ENCODE data around the gene IFTAP. TPM values are rescaled to one million over a fixed set of nuclear protein-coding genes. Genes with fewer than 3 reads are reported as not detected.

Gene IFTAP
- total and polyA plus RNA-seq, 11 donors, result 30.9 to 89.0 (median 42.5) TPM

DNA sequence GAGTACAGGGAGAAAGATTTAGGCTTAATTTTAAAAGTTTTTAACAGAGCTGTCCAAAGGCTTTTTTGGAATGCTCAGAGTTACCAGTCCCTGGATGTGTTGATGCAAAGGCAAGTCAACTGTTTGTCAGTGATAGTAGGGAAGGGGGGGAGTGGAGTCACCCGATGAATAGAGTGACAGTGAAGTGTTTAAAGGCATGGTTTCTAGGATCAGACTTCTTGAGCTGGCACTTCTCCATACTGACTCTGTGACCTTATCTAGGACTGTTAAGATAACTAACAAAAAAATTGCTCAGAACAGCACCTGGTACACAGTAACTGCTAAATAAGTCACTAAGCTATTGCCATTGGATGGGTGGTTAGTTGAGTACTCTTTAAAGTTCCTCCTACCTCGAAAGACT, 15.1 kb downstream of the IFTAP start:
- peak in 1 of 4 donors; percentile 41 for ATAC-seq
- H3K27me3 ChIP-seq, result no peaks in the 10 kb centered on the region
- intact Hi-C loops (cut with DNase I), result loop anchor here in 1 of 10 donors (10.0 kb wide), 1 partner anchor 55 kb away; no protein-coding TSS in a partner anchor
- WGBS, 4 donors, result 44 to 51% (median 45%) methylated on average over 2 of the region's 2 CpGs
- H3K27ac ChIP-seq, result no peak overlapping the region
- no peak for DNase-seq
- peaks cover 0 to 12% (median 3%) of the 10 kb centered on the region in 9 donors for H3K36me3 ChIP-seq
- no peaks in the 10 kb centered on the region for H3K9me3 ChIP-seq
- TF ChIP-seq POLR2A (IDR thresholded peaks at IDR 0.05), result no peak
- TF ChIP-seq, protein P1, sequence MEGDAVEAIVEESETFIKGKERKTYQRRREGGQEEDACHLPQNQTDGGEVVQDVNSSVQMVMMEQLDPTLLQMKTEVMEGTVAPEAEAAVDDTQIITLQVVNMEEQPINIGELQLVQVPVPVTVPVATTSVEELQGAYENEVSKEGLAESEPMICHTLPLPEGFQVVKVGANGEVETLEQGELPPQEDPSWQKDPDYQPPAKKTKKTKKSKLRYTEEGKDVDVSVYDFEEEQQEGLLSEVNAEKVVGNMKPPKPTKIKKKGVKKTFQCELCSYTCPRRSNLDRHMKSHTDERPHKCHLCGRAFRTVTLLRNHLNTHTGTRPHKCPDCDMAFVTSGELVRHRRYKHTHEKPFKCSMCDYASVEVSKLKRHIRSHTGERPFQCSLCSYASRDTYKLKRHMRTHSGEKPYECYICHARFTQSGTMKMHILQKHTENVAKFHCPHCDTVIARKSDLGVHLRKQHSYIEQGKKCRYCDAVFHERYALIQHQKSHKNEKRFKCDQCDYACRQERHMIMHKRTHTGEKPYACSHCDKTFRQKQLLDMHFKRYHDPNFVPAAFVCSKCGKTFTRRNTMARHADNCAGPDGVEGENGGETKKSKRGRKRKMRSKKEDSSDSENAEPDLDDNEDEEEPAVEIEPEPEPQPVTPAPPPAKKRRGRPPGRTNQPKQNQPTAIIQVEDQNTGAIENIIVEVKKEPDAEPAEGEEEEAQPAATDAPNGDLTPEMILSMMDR (IDR thresholded peaks at IDR 0.05), result no peak
- peaks cover 0 to 4% (median 0%) of the 10 kb centered on the region in 12 donors for H3K4me1 ChIP-seq
- H3K4me3 ChIP-seq, result no peak overlapping the region

DNA sequence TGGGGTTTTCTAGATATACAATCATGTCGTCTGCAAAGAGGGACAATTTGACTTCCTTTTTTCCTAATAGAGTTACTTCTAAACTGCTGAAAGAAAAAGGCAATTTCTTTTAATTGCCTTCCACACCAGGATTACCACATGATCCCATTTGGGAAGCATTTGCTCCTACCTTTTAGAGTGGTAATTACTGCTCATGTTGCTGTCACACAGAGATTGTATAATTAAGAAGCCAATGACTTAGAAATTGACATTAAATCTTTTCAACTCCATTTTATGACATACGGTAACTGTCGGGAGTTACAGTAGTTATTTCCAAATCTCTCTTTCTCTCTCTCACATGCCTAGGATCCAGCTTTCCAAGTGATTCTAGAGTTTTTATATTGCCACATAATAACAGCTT, 21.5 kb downstream of the IFTAP start:
- DNase-seq (no peak), ATAC-seq (no peak)
- Histone ChIP-seq H3K36me3 (peaks cover 0 to 5% (median 0%) of the 10 kb centered on the region in 9 donors), H3K9me3 (no peaks in the 10 kb centered on the region), H3K4me3 (no peak overlapping the region), H3K27ac (no peak overlapping the region), H3K4me1 (peaks cover 0 to 23% (median 9%) of the 10 kb centered on the region in 12 donors), H3K27me3 (no peaks in the 10 kb centered on the region)
- WGBS, 4 donors, result 80 to 93% (median 85%) methylated on average over 3 of the region's 3 CpGs
- intact Hi-C loops (cut with DNase I), result no loop called here
- TF ChIP-seq, protein P1 (IDR thresholded peaks at IDR 0.05), result no peak
- no peak for TF ChIP-seq POLR2A (IDR thresholded peaks at IDR 0.05)

DNA sequence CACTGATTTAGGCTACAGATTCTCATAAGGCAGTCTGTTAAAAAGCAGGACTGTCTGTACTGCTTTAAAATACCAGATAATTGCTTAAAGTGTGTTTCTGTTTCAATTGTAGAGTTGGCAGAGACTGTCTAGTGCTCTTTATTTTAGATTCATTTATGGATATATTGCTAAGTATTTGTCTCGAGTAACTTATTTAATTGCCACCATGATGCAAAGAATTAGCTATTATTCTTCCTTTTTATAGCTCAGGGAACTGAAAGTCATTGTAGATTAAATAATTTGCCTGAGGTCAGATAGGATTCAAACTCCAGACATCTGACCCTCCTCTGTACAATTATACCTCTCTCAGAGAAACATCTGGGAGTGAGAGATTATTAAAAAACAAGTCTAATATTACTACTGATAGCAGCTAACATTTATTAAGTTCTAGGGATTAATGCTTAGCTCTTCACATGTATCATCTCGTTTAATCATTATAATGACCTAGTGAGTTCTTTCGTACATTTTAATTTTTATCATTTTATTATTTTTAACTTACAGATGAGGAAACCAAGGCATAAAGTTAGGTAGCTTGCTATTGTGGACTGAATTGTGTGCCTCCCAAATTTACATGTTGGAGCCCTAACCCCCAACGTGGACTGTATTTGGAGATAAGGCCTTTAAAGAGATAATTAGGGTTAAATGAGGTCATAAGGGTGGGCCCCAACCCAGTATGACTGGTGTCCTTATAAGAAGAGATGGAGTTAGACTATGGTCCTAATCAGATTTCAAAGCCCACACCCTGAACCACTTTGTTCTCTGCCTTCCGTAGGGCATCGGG, 23.5 kb downstream of the IFTAP start:
- intact Hi-C loops (cut with DNase I), result no loop called here
- no peaks in the 10 kb centered on the region for H3K36me3 ChIP-seq
- H3K27me3 ChIP-seq, result no peaks in the 10 kb centered on the region

More for the DNA sequence above, 23.5 kb downstream of the IFTAP start:
- ATAC-seq (no peak), DNase-seq (no peak)
- Histone ChIP-seq H3K4me1 (peaks cover 0 to 23% (median 9%) of the 10 kb centered on the region in 12 donors), H3K4me3 (no peak overlapping the region), H3K9me3 (no peaks in the 10 kb centered on the region), H3K27ac (peak overlapping the region in 1 of 12 donors; percentile 53)
- 83 to 88% (median 85%) methylated on average over 6 of the region's 6 CpGs for WGBS, 4 donors
- TF ChIP-seq POLR2A (IDR thresholded peaks at IDR 0.05), result no peak
- TF ChIP-seq, protein P1 (IDR thresholded peaks at IDR 0.05), result no peak
